Suprapubic skin (tissue), 4 donors: ENCODE measurements around the gene RSRP1. TPM values are rescaled to one million over a fixed set of nuclear protein-coding genes. Genes with fewer than 3 reads are reported as not detected.

Experiments used
- DNase-seq, 2 donors: peaks; one replicate each; pipeline ENCODE4 v3.0.0-alpha.2; 2019; ENCODE audit warnings: low spot score in 2 of 2
- H3K27ac ChIP-seq: fragments of 200-600 bp; sonication (generic); one replicate; pipeline ENCODE4 v1.5.1; 2019
- H3K27me3 ChIP-seq: fragments of 200-600 bp; sonication (generic); one replicate; pipeline ENCODE4 v1.5.1; 2019
- H3K36me3 ChIP-seq: fragments of 200-600 bp; sonication (generic); one replicate; pipeline ENCODE4 v1.5.1; 2019
- H3K4me1 ChIP-seq: fragments of 200-600 bp; sonication (generic); one replicate; pipeline ENCODE4 v1.5.1; 2019
- H3K4me3 ChIP-seq: fragments of 200-600 bp; sonication (generic); one replicate; pipeline ENCODE4 v1.5.1; 2019; ENCODE audit warnings: mild to moderate bottlenecking
- H3K9me3 ChIP-seq: fragments of 200-600 bp; sonication (generic); one replicate; pipeline ENCODE4 v1.5.1; 2019
- EP300 ChIP-seq: sonication (generic); formaldehyde crosslinking; IDR thresholded peaks from one replicate; pipeline ENCODE4 v1.6.1; 2017; ENCODE audit warnings: antibody characterized with exemption
- POLR2A ChIP-seq, 2 donors: fragments of 450-650 bp; IDR thresholded peaks; one replicate each; pipeline ENCODE4 v1.6.1; 2017; ENCODE audit warnings: antibody characterized with exemption in 2 of 2, mild to moderate bottlenecking in 2 of 2, moderate library complexity in 2 of 2
- POLR2AphosphoS5 ChIP-seq, 3 donors: sonication (generic); formaldehyde crosslinking; IDR thresholded peaks; one replicate each; pipeline ENCODE4 v1.6.1; 2017; ENCODE audit warnings: antibody characterized with exemption in 3 of 3
- WGBS: methylation state at CpG from one replicate; pipeline ENCODE4 v1.1.5; 2018; 5-methylcytosine and 5-hydroxymethylcytosine counted together
- total RNA-seq, 4 donors: library from RNA; depleted of rRNA; stranded (reverse); fragments of >200 nt; gene quantifications; one replicate each; pipeline ENCODE4 v1.1.0, GENCODE V29; 2016
- TF ChIP-seq, protein P1 (sequence below), 2 donors: fragments of 200-600 bp in 1 of 2; fragments of 450-650 bp in 1 of 2; sonication (generic) in 1 of 2; IDR thresholded peaks; one replicate each; pipeline ENCODE4 v1.5.1; 2016 to 2019; ENCODE audit warnings: antibody characterized with exemption in 2 of 2, mild to moderate bottlenecking in 1 of 2, moderate library complexity in 1 of 2

Gene RSRP1
- total RNA-seq, 4 donors from 2014 or later, result 78.9 to 304 (median 120) TPM

DNA sequence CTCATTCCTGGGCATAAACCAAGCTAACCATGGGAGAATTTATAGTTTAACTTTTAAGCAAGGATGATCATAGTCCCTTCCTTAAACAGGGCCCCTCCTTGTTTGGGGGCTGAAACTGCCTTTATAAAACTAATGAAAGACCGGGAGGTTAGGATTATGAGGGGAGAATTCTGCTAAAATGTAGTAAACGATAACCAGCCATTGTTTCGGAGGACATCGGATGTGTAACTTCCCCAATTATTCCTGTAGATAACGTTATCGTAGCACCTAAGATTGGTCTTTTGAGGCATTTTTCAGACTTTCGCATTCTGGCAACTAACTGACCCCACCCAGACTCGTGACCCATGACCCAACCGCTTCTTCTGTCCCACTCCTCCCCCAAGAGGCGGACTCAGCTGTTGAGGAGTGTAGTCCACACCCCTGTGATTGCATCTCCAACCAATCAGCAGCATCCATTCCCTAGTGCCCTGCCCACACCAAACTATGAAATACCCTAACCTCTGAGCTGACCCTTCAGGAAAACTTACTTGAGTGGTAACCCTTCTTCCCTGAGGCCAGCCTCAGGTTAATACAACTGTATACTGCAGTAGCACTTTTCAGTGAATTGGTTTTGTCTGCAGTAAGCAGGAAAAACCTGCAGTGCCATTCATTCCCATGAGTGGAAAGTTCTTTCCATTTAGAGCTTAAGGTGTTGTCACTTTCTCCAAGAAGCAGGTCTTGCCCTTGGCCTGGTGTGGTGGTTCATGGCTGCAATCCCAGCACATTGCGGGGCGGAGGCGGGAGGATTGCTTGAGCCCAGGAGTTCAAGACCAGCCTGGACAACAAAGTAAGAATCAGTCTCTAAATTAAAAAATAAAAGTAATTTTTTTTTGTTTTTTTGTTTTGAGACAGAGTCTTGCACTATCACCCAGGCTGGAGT lies 14.1 kb downstream of the RSRP1 start:
- peak overlapping the region; percentile 98 for H3K27ac ChIP-seq
- 20% methylated on average over 13 of the region's 13 CpGs for WGBS
- H3K9me3 ChIP-seq, result no peaks in the 10 kb centered on the region
- peak; percentile 92 to 93 for DNase-seq
- peak overlapping the region; percentile 97 for H3K4me3 ChIP-seq
- peaks cover 27% of the 10 kb centered on the region for H3K36me3 ChIP-seq
- H3K4me1 ChIP-seq, result peaks cover 30% of the 10 kb centered on the region
- no peaks in the 10 kb centered on the region for H3K27me3 ChIP-seq
- TF ChIP-seq POLR2A (IDR thresholded peaks at IDR 0.05) (no peak), POLR2AphosphoS5 (IDR thresholded peaks at IDR 0.05) (no peak), EP300 (no peak)
- TF ChIP-seq, protein P1, sequence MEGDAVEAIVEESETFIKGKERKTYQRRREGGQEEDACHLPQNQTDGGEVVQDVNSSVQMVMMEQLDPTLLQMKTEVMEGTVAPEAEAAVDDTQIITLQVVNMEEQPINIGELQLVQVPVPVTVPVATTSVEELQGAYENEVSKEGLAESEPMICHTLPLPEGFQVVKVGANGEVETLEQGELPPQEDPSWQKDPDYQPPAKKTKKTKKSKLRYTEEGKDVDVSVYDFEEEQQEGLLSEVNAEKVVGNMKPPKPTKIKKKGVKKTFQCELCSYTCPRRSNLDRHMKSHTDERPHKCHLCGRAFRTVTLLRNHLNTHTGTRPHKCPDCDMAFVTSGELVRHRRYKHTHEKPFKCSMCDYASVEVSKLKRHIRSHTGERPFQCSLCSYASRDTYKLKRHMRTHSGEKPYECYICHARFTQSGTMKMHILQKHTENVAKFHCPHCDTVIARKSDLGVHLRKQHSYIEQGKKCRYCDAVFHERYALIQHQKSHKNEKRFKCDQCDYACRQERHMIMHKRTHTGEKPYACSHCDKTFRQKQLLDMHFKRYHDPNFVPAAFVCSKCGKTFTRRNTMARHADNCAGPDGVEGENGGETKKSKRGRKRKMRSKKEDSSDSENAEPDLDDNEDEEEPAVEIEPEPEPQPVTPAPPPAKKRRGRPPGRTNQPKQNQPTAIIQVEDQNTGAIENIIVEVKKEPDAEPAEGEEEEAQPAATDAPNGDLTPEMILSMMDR (IDR thresholded peaks at IDR 0.05), result no peak

DNA sequence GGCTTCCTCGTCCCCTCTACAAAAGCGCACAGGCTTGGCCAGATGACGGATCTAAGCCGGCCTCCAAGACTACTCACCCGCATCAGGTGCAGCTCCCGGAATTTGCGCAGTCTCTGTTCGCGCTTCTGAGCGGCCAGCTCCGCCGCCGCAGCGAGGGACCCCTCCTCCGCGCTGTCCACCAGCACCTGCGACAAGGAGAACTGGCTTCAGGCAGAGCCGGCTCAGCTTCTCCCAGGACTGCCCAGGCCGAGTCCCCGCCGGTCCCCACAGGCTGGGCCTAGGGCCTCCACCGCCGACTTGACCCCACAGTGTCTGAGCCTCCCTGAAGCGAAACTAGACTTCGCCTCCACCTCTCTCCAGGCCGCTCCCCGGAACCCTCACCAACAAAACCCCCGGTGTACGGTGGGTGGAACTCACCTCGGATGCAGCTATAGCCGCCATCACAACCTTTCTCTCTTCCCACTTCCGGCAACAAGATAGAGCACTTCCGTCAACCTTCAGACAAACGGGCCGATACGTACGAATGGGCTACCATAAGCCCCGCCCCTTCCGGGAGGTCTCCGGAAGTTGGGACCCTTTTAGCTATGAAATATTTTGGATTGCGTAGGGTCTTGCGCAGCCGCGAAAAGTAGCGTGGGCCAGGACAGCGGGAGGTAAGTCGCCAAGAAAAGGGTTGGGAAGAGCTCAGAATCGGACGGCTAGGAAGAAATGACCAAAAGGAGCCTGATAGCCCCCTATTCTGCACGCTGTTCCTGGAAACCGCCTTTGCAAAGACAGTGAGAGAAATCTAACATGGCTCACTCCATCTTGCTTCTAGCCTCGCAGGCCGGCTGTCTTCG lies 15.0 kb downstream of the RSRP1 start, which contains the start of gene SYF2:
SYF2 (minus strand) TSS at position 476 of the 839 bp plus-strand sequence; CDS start at position 441, 35 bp downstream.
- H3K36me3 ChIP-seq, result peaks cover 36% of the 10 kb centered on the region
- H3K27me3 ChIP-seq, result no peaks in the 10 kb centered on the region
- TF ChIP-seq POLR2A (IDR thresholded peaks at IDR 0.05) (peak; percentile 34 to 90), EP300 (no peak), POLR2AphosphoS5 (IDR thresholded peaks at IDR 0.05) (peak; percentile 66 to 86 (median 72))
- H3K9me3 ChIP-seq, result no peaks in the 10 kb centered on the region
- DNase-seq, result peak; percentile 96 to 97
- peak within 1 kb of the TSS; percentile 97 for H3K4me3 ChIP-seq
- 1% methylated on average over 34 of the region's 54 CpGs for WGBS
- peak within 1 kb of the TSS; percentile 98 for H3K27ac ChIP-seq
- H3K4me1 ChIP-seq, result peaks cover 30% of the 10 kb centered on the region

DNA sequence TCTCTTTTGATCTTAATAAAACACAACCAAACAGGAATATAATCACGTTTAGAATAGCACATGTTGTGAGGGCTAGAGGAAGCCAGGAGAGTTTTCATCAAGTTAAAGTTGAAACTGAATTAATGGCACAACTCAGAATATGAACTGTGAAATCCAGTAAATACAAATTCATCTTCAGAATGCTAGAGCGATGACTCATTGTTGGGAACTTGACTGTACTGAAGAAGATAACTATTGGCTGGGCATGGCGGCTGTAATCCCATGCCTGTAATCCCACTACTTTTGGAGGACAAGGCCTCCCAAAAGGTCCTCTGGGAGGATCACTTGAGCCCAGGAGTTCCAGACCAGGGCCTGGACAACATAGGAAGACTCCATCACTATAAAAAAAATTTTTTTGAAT lies 23.8 kb downstream of the RSRP1 start:
- WGBS, result 76% methylated on average over 3 of the region's 3 CpGs
- no peak for TF ChIP-seq POLR2A (IDR thresholded peaks at IDR 0.05)
- no peak for TF ChIP-seq EP300
- TF ChIP-seq, protein P1 (IDR thresholded peaks at IDR 0.05), result no peak
- no peak for TF ChIP-seq POLR2AphosphoS5 (IDR thresholded peaks at IDR 0.05)
- no peaks in the 10 kb centered on the region for H3K4me1 ChIP-seq

DNA sequence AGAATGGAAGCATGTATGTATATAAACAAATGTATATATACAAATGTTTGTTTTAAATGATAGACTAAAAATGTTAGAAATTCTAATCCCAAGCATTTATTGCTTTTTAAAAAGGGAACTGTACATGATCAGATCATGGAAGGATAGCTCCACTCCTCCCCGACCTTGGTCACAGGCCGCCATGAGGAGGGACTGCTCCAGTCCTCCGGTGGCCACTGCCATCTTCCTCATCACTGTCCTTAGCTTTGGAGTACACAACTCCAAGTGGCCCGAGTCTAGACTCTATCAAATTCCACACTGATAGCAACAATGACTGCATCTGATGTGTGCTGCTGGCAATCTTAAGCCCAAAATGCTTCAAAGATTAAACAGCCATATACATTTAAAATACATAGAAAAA lies 24.6 kb downstream of the RSRP1 start:
- H3K36me3 ChIP-seq, result peaks cover 83% of the 10 kb centered on the region
- TF ChIP-seq EP300, result no peak
- TF ChIP-seq POLR2AphosphoS5 (IDR thresholded peaks at IDR 0.05), result no peak
- TF ChIP-seq POLR2A (IDR thresholded peaks at IDR 0.05), result no peak
- TF ChIP-seq, protein P1 (IDR thresholded peaks at IDR 0.05), result no peak

More for the DNA sequence above, 23.8 kb downstream of the RSRP1 start:
- Histone ChIP-seq H3K4me3 (no peak overlapping the region), H3K27me3 (no peaks in the 10 kb centered on the region), H3K9me3 (no peaks in the 10 kb centered on the region), H3K27ac (no peak overlapping the region), H3K36me3 (peaks cover 91% of the 10 kb centered on the region)
- no peak for DNase-seq

DNA sequence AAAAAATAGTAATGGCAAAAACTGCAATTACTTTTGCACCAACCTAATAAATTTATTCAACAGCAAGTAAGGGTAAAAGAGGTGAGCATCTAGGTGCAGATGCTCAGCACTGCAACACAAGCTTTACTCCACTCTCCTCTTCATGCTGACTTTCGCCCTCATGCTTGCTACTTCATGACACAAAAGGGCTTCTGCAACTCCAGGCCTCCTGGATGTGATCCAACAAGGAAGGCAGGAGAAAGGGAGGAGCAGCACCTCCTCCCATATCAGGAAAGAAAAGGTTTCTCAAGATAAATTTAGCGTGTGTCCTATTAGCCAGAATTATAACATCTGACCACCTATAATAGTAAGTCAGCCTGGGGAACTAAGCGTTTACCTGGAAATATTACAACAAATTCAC lies 26.6 kb downstream of the RSRP1 start:
- Histone ChIP-seq H3K27me3 (no peaks in the 10 kb centered on the region), H3K36me3 (peaks cover 63% of the 10 kb centered on the region), H3K27ac (no peak overlapping the region), H3K4me3 (no peak overlapping the region), H3K9me3 (no peaks in the 10 kb centered on the region), H3K4me1 (peaks cover 3% of the 10 kb centered on the region)
- WGBS, result 94% methylated on average over 3 of the region's 3 CpGs
- TF ChIP-seq POLR2A (IDR thresholded peaks at IDR 0.05), result no peak
- no peak for TF ChIP-seq EP300
- TF ChIP-seq POLR2AphosphoS5 (IDR thresholded peaks at IDR 0.05), result no peak
- TF ChIP-seq, protein P1 (IDR thresholded peaks at IDR 0.05), result no peak
- no peak for DNase-seq

More for the DNA sequence above, 24.6 kb downstream of the RSRP1 start:
- H3K4me3 ChIP-seq, result no peak overlapping the region
- H3K9me3 ChIP-seq, result no peaks in the 10 kb centered on the region
- H3K27ac ChIP-seq, result no peak overlapping the region
- H3K27me3 ChIP-seq, result no peaks in the 10 kb centered on the region
- no peaks in the 10 kb centered on the region for H3K4me1 ChIP-seq
- WGBS, result 92% methylated on average over 4 of the region's 4 CpGs
- DNase-seq, result peak in 1 of 2 donors; percentile 23
